ENCODE measurements around the gene ELOVL2.

ELOVL2 gene

GRCh38 chr6:11012295-11012754 lies 31.8 kb downstream of the ELOVL2 start:
- no peak overlapping the region for H3K27ac ChIP-seq

GRCh38 chr6:11011787-11012234 lies 32.3 kb downstream of the ELOVL2 start:
- Histone ChIP-seq H4K20me1 (ENCODE audit: insufficient read depth) (no peaks in the 10 kb centered on the region), H3K79me2 (ENCODE audit: insufficient read depth, low read depth) (no peaks in the 10 kb centered on the region), H3K4me1 (ENCODE audit: low read depth, poor library complexity, severe bottlenecking) (peaks cover 16% of the 10 kb centered on the region), H3K36me3 (ENCODE audit: insufficient read depth) (no peaks in the 10 kb centered on the region), H2AFZ (ENCODE audit: low read depth) (no peak overlapping the region), H3K9ac (no peak overlapping the region), H3K27me3 (ENCODE audit: insufficient read depth, low read depth) (no peaks in the 10 kb centered on the region), H3K4me2 (no peak overlapping the region), H3K4me3 (IDR thresholded peaks at IDR 0.05; ENCODE audit: insufficient read depth, low read depth, low read length) (no peak overlapping the region), H3K27ac (no peak overlapping the region)
- TF ChIP-seq CTCF (conservative IDR thresholded peaks at IDR 0.05; ENCODE audit: low read depth, low read length), result no peak

More at GRCh38 chr6:11012295-11012754, 31.8 kb downstream of the ELOVL2 start:
- Histone ChIP-seq H3K4me1 (ENCODE audit: low read depth, poor library complexity, severe bottlenecking) (peaks cover 16% of the 10 kb centered on the region), H3K27me3 (ENCODE audit: insufficient read depth, low read depth) (no peaks in the 10 kb centered on the region), H3K4me3 (IDR thresholded peaks at IDR 0.05; ENCODE audit: insufficient read depth, low read depth, low read length) (no peak overlapping the region), H3K4me2 (no peak overlapping the region), H3K79me2 (ENCODE audit: insufficient read depth, low read depth) (no peaks in the 10 kb centered on the region), H3K9ac (no peak overlapping the region), H4K20me1 (ENCODE audit: insufficient read depth) (no peaks in the 10 kb centered on the region), H3K36me3 (ENCODE audit: insufficient read depth) (no peaks in the 10 kb centered on the region), H2AFZ (ENCODE audit: low read depth) (no peak overlapping the region)
- TF ChIP-seq CTCF (conservative IDR thresholded peaks at IDR 0.05; ENCODE audit: low read depth, low read length), result no peak

- H3K27me3 ChIP-seq (ENCODE audit: insufficient read depth, low read depth), result no peaks in the 10 kb centered on the region
- H3K4me2 ChIP-seq, result peak overlapping the region; percentile 51
- TF ChIP-seq CTCF (conservative IDR thresholded peaks at IDR 0.05; ENCODE audit: low read depth, low read length), result no peak
- peaks cover 16% of the 10 kb centered on the region for H3K4me1 ChIP-seq (ENCODE audit: low read depth, poor library complexity, severe bottlenecking)
- no peaks in the 10 kb centered on the region for H3K36me3 ChIP-seq (ENCODE audit: insufficient read depth)
- H4K20me1 ChIP-seq (ENCODE audit: insufficient read depth), result no peaks in the 10 kb centered on the region
- H3K27ac ChIP-seq, result no peak overlapping the region
- H3K4me3 ChIP-seq (IDR thresholded peaks at IDR 0.05; ENCODE audit: insufficient read depth, low read depth, low read length), result no peak overlapping the region
- H3K79me2 ChIP-seq (ENCODE audit: insufficient read depth, low read depth), result no peaks in the 10 kb centered on the region
- H2AFZ ChIP-seq (ENCODE audit: low read depth), result peak overlapping the region; percentile 23; the same call in 1 of the 2 replicates
- no peak overlapping the region for H3K9ac ChIP-seq
These were observed 34.8 kb downstream of the ELOVL2 start for GRCh38 chr6:11009353-11009752.

GRCh38 chr6:11008821-11009220 lies 35.3 kb downstream of the ELOVL2 start:
- H3K4me1 ChIP-seq (ENCODE audit: low read depth, poor library complexity, severe bottlenecking), result peaks cover 16% of the 10 kb centered on the region
- H3K27me3 ChIP-seq (ENCODE audit: insufficient read depth, low read depth), result no peaks in the 10 kb centered on the region
- no peak overlapping the region; the same call in 1 of the 2 replicates for H2AFZ ChIP-seq (ENCODE audit: low read depth)
- no peaks in the 10 kb centered on the region for H4K20me1 ChIP-seq (ENCODE audit: insufficient read depth)
- H3K4me2 ChIP-seq, result 0 out of 2 replicates have a peak overlapping the region, but pooled peaks have one; percentile 51
- no peaks in the 10 kb centered on the region for H3K36me3 ChIP-seq (ENCODE audit: insufficient read depth)
- no peak overlapping the region for H3K4me3 ChIP-seq (IDR thresholded peaks at IDR 0.05; ENCODE audit: insufficient read depth, low read depth, low read length)
- TF ChIP-seq CTCF (conservative IDR thresholded peaks at IDR 0.05; ENCODE audit: low read depth, low read length), result no peak
- no peak overlapping the region for H3K9ac ChIP-seq
- H3K27ac ChIP-seq, result no peak overlapping the region
- H3K79me2 ChIP-seq (ENCODE audit: insufficient read depth, low read depth), result no peaks in the 10 kb centered on the region

Measured in KMS-11 (cell line).